GM12892 (cell line): ENCODE measurements around the gene FRAS1.

ENCODE experiments used
- DNase-seq: peaks from one replicate; pipeline ENCODE4 v3.0.0; 2011; ENCODE audit not compliant: insufficient read length
- FAIRE-seq: peaks from 2 replicates; lab custom pipeline; 2011; peaks lifted over from hg19 to GRCh38; lab: Jason Lieb, UNC
- POLR2A ChIP-seq: IDR thresholded peaks from 2 replicates; pipeline ENCODE4 v1.6.1; 2011; ENCODE audit warnings: low read depth, low read length, control low read depth
- POLR2AphosphoS5 ChIP-seq: IDR thresholded peaks from 2 replicates; pipeline ENCODE4 v1.6.1; 2011; ENCODE audit warnings: low read depth, low read length, control low read depth
- TAF1 ChIP-seq: IDR thresholded peaks from 2 replicates; pipeline ENCODE4 v1.6.1; 2011; ENCODE audit warnings: low read depth, mild to moderate bottlenecking, control low read depth, low read length, borderline replicate concordance

The FRAS1 gene

GRCh38 chr4:78059524-78059889 lies 2.4 kb downstream of the FRAS1 start:
- FAIRE-seq (no peak), DNase-seq (no peak)
- TF ChIP-seq POLR2A, result no peak
- no peak for TF ChIP-seq POLR2AphosphoS5
- TF ChIP-seq TAF1, result no peak

- TF ChIP-seq POLR2AphosphoS5, result no peak
- no peak for TF ChIP-seq TAF1
- TF ChIP-seq POLR2A, result no peak
- DNase-seq, result no peak
- FAIRE-seq, result no peak
Observed at GRCh38 chr4:78059938-78060337, 2.8 kb downstream of the FRAS1 start.

GRCh38 chr4:78061939-78062570 lies 4.9 kb downstream of the FRAS1 start:
- FAIRE-seq, result no peak

GRCh38 chr4:78065508-78066192 lies 8.5 kb downstream of the FRAS1 start:
- DNase-seq, result no peak
- TF ChIP-seq POLR2A (no peak), TAF1 (no peak), POLR2AphosphoS5 (no peak)
- no peak for FAIRE-seq

More at GRCh38 chr4:78061939-78062570, 4.9 kb downstream of the FRAS1 start:
- TF ChIP-seq POLR2AphosphoS5 (no peak), POLR2A (no peak), TAF1 (no peak)
- DNase-seq, result no peak

- no peak for FAIRE-seq
- DNase-seq, result no peak
- TF ChIP-seq POLR2AphosphoS5 (no peak), POLR2A (no peak), TAF1 (no peak)
Observed at GRCh38 chr4:78068481-78068880, 11.4 kb downstream of the FRAS1 start.

- TF ChIP-seq POLR2AphosphoS5, result no peak
- no peak for TF ChIP-seq TAF1
- no peak for TF ChIP-seq POLR2A
- FAIRE-seq (no peak), DNase-seq (no peak)
Observed at GRCh38 chr4:78069319-78069718, 12.2 kb downstream of the FRAS1 start.

GRCh38 chr4:78069859-78070258 lies 12.7 kb downstream of the FRAS1 start:
- no peak for TF ChIP-seq POLR2A
- no peak for TF ChIP-seq POLR2AphosphoS5
- TF ChIP-seq TAF1, result no peak
- DNase-seq (no peak), FAIRE-seq (no peak)

GRCh38 chr4:78070731-78071282 lies 13.7 kb downstream of the FRAS1 start:
- FAIRE-seq (no peak), DNase-seq (no peak)
- TF ChIP-seq TAF1, result no peak
- TF ChIP-seq POLR2A, result no peak
- no peak for TF ChIP-seq POLR2AphosphoS5

GRCh38 chr4:78074759-78075158 lies 17.6 kb downstream of the FRAS1 start:
- no peak for FAIRE-seq
- no peak for DNase-seq
- no peak for TF ChIP-seq TAF1
- no peak for TF ChIP-seq POLR2A
- no peak for TF ChIP-seq POLR2AphosphoS5

- FAIRE-seq, result no peak
- no peak for DNase-seq
- no peak for TF ChIP-seq POLR2AphosphoS5
Observed at GRCh38 chr4:78075986-78076385, 18.9 kb downstream of the FRAS1 start.

GRCh38 chr4:78078101-78078500 lies 21.0 kb downstream of the FRAS1 start:
- TF ChIP-seq TAF1 (no peak), POLR2A (no peak), POLR2AphosphoS5 (no peak)
- no peak for FAIRE-seq
- DNase-seq, result no peak
